Measurements from ENCODE around the gene PGD.

Gene PGD

DNA sequence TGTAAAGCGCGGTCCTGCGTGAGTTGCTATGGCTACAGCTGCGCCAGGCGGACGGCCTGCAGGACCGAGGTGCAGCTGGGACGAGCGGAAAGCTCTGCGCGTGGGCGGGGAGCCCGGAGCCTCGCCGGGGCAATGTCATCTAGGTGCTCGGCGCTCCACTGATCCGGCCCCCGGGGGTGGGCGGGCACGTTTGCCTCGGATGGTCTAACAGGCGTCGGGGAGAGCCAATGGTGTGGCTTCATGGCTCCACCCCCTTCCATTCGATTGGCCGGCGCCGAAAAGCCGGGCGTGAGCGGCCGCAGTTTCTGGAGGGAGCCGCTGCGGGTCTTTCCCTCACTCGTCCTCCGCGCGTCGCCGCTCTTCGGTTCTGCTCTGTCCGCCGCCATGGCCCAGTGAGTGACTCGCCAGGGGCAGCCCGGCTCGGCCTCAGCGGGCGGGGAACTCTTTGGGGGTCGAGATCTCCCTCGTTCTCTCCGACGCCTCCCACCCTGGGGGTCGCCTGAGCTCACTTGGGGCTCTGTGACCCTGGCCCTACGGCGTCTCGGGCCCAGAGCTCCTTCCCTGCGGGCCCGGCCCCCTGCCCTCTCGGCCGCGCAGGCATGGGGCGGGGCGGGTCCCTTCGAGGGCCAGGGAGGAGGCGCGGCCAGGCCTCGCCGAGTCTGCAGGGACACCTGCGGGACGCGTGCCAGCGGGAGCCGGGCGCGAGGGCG lies at the start of gene PGD:
Gene PGD, plus strand, starts transcription at position 331 of the 710 bp plus-strand sequence. Its CDS starts 54 bp downstream, at position 385.
- ATAC-seq: peak; percentile 97
- no peak for TF ChIP-seq GLIS3 (CRISPR knock-in tag; IDR thresholded peaks at IDR 0.05)
- no peak for TF ChIP-seq ZNF8 (CRISPR knock-in tag; IDR thresholded peaks at IDR 0.05)
- TF ChIP-seq ZNF565 (CRISPR knock-in tag; conservative IDR thresholded peaks at IDR 0.05; ENCODE audit: low read depth): no peak
- no peak for TF ChIP-seq CSDC2 (CRISPR knock-in tag; IDR thresholded peaks at IDR 0.05)
- TF ChIP-seq TCF4 (CRISPR knock-in tag; IDR thresholded peaks at IDR 0.05; ENCODE audit: borderline replicate concordance): no peak; the same call in 1 of the 2 replicates
- TF ChIP-seq ARNTL (CRISPR knock-in tag; IDR thresholded peaks at IDR 0.05; ENCODE audit: borderline replicate concordance, low read depth): no peak
- TF ChIP-seq, protein P1, sequence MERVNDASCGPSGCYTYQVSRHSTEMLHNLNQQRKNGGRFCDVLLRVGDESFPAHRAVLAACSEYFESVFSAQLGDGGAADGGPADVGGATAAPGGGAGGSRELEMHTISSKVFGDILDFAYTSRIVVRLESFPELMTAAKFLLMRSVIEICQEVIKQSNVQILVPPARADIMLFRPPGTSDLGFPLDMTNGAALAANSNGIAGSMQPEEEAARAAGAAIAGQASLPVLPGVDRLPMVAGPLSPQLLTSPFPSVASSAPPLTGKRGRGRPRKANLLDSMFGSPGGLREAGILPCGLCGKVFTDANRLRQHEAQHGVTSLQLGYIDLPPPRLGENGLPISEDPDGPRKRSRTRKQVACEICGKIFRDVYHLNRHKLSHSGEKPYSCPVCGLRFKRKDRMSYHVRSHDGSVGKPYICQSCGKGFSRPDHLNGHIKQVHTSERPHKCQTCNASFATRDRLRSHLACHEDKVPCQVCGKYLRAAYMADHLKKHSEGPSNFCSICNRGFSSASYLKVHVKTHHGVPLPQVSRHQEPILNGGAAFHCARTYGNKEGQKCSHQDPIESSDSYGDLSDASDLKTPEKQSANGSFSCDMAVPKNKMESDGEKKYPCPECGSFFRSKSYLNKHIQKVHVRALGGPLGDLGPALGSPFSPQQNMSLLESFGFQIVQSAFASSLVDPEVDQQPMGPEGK (CRISPR knock-in tag; IDR thresholded peaks at IDR 0.05; ENCODE audit: borderline replicate concordance): no peak
- no peak for TF ChIP-seq ZFP3 (CRISPR knock-in tag; IDR thresholded peaks at IDR 0.05)
- TF ChIP-seq, protein P2, sequence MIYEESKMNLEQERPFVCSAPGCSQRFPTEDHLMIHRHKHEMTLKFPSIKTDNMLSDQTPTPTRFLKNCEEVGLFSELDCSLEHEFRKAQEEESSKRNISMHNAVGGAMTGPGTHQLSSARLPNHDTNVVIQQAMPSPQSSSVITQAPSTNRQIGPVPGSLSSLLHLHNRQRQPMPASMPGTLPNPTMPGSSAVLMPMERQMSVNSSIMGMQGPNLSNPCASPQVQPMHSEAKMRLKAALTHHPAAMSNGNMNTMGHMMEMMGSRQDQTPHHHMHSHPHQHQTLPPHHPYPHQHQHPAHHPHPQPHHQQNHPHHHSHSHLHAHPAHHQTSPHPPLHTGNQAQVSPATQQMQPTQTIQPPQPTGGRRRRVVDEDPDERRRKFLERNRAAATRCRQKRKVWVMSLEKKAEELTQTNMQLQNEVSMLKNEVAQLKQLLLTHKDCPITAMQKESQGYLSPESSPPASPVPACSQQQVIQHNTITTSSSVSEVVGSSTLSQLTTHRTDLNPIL (CRISPR knock-in tag; IDR thresholded peaks at IDR 0.05; ENCODE audit: low read depth): no peak
- TF ChIP-seq, protein P3, sequence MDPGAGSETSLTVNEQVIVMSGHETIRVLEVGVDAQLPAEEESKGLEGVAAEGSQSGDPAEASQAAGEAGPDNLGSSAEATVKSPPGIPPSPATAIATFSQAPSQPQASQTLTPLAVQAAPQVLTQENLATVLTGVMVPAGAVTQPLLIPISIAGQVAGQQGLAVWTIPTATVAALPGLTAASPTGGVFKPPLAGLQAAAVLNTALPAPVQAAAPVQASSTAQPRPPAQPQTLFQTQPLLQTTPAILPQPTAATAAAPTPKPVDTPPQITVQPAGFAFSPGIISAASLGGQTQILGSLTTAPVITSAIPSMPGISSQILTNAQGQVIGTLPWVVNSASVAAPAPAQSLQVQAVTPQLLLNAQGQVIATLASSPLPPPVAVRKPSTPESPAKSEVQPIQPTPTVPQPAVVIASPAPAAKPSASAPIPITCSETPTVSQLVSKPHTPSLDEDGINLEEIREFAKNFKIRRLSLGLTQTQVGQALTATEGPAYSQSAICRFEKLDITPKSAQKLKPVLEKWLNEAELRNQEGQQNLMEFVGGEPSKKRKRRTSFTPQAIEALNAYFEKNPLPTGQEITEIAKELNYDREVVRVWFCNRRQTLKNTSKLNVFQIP (CRISPR knock-in tag; IDR thresholded peaks at IDR 0.05; ENCODE audit: borderline replicate concordance, low read depth): no peak
- TF ChIP-seq ESRRG (CRISPR knock-in tag; IDR thresholded peaks at IDR 0.05): no peak

DNA sequence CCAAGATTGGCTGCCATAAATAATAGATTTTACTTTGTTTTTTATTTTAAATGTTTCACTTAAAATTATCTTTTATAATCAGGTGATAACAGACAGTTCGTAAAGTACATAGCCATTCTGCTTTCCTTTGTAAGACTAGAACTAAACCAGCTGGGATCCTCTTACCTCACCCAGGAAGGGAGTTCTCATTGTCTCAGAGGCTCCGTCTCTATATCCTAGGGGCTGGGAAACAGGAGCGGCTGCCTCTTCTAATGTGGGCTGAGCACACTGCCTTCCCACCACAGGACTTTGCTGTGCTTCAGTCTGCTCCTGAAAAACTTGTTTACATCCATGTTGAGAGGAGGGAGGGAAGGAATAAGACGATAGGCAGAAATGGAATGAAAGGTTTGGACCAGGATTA lies 45.6 kb upstream of the PGD start:
- TF ChIP-seq ARNTL (CRISPR knock-in tag; IDR thresholded peaks at IDR 0.05; ENCODE audit: borderline replicate concordance, low read depth) (no peak), ESRRG (CRISPR knock-in tag; IDR thresholded peaks at IDR 0.05) (no peak), ZFP30 (CRISPR knock-in tag; IDR thresholded peaks at IDR 0.05) (no peak)
- TF ChIP-seq, protein P2 (CRISPR knock-in tag; IDR thresholded peaks at IDR 0.05; ENCODE audit: low read depth): no peak
- no peak for ATAC-seq

DNA sequence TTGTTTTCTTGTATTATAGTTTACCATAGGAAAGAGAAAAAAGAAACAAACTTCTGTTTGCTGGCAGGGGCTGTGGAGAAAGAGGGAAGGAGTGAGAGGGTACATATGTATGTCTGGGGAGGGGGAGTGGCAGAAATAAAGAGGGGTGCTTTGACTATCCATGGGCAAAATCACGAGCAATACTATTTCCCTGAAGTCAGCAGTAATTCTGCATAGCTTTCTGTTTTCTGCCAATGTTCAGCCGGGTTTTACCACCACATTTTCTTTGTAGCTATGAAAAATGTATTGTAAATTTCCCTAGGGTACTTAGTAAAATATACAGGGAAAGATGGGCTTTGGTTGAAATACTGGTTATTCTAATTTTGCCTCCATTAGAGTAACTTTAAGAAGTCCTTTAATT lies 45.2 kb upstream of the PGD start:
- no peak for ATAC-seq
- TF ChIP-seq ZNF565 (CRISPR knock-in tag; conservative IDR thresholded peaks at IDR 0.05; ENCODE audit: low read depth): no peak
- TF ChIP-seq PPARA (CRISPR knock-in tag; IDR thresholded peaks at IDR 0.05; ENCODE audit: borderline replicate concordance): no peak
- TF ChIP-seq CSDC2 (CRISPR knock-in tag; IDR thresholded peaks at IDR 0.05): no peak
- TF ChIP-seq, protein P2 (CRISPR knock-in tag; IDR thresholded peaks at IDR 0.05; ENCODE audit: low read depth): no peak

DNA sequence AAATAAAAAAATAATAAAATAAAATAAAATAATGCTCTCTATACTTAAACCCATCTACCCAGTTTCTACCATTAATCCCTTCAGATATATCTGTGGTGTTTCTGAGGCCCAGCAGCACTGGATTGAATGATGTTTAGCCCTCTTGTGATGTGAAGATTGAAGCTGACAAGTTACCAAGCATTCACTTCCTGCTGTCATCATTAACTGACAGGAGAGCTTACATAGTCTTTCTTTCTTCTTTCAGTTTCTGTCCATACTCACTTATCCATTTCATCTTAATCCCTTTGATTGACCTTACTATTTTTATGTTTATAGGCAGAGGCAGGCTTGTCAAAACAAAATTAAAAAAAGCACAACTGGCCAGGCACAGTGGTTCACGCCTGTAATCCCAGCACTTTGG lies 38.8 kb upstream of the PGD start:
- ATAC-seq: no peak
- no peak for TF ChIP-seq ISL1 (CRISPR knock-in tag; IDR thresholded peaks at IDR 0.05)
- TF ChIP-seq CSDC2 (CRISPR knock-in tag; IDR thresholded peaks at IDR 0.05): no peak

DNA sequence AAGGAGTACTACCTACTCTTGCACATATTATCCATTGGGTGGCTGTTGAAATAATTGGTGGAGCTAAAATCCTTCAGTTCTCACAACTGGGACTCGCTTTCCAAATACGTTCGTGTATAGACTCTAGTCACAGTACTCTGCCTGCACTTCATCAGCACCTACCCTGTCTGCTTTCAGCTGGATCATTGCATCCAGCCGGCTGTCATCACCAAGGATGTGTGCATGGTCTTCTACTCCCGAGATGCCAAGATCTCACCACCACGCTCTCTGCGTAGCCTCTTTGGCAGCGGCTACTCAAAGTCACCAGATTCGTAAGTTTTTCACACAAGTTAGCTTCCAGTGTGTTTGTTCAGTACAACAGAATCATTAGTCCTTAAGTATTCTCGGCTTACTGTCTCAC lies 37.3 kb upstream of the PGD start:
- ATAC-seq: no peak
- TF ChIP-seq, protein P4, sequence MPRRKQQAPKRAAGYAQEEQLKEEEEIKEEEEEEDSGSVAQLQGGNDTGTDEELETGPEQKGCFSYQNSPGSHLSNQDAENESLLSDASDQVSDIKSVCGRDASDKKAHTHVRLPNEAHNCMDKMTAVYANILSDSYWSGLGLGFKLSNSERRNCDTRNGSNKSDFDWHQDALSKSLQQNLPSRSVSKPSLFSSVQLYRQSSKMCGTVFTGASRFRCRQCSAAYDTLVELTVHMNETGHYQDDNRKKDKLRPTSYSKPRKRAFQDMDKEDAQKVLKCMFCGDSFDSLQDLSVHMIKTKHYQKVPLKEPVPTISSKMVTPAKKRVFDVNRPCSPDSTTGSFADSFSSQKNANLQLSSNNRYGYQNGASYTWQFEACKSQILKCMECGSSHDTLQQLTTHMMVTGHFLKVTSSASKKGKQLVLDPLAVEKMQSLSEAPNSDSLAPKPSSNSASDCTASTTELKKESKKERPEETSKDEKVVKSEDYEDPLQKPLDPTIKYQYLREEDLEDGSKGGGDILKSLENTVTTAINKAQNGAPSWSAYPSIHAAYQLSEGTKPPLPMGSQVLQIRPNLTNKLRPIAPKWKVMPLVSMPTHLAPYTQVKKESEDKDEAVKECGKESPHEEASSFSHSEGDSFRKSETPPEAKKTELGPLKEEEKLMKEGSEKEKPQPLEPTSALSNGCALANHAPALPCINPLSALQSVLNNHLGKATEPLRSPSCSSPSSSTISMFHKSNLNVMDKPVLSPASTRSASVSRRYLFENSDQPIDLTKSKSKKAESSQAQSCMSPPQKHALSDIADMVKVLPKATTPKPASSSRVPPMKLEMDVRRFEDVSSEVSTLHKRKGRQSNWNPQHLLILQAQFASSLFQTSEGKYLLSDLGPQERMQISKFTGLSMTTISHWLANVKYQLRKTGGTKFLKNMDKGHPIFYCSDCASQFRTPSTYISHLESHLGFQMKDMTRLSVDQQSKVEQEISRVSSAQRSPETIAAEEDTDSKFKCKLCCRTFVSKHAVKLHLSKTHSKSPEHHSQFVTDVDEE (CRISPR knock-in tag; IDR thresholded peaks at IDR 0.05): no peak
- TF ChIP-seq GLIS3 (CRISPR knock-in tag; IDR thresholded peaks at IDR 0.05) (no peak), TOX (CRISPR knock-in tag; IDR thresholded peaks at IDR 0.05; ENCODE audit: borderline replicate concordance) (no peak), ZFP30 (CRISPR knock-in tag; IDR thresholded peaks at IDR 0.05) (no peak), TCF4 (CRISPR knock-in tag; IDR thresholded peaks at IDR 0.05; ENCODE audit: borderline replicate concordance) (no peak), ARNTL (CRISPR knock-in tag; IDR thresholded peaks at IDR 0.05; ENCODE audit: borderline replicate concordance, low read depth) (no peak)
